Right hindlimb (tissue), 1 donor: ENCODE results near the gene RAI1.

Experiments
- DNase-seq: peaks from one replicate; pipeline ENCODE4 v3.0.0-alpha.2; 2018

Gene RAI1

GRCh38 chr17:17849845-17850373 lies 168.7 kb downstream of the RAI1 start:
- DNase-seq, result no peak

GRCh38 chr17:17851103-17852002 lies 170.1 kb downstream of the RAI1 start:
- DNase-seq, result no peak

GRCh38 chr17:17852930-17853329 lies 171.7 kb downstream of the RAI1 start:
- no peak for DNase-seq

- DNase-seq, result no peak
Observed at GRCh38 chr17:17853811-17854447, 172.7 kb downstream of the RAI1 start.

GRCh38 chr17:17855976-17856375 lies 174.7 kb downstream of the RAI1 start:
- DNase-seq, result no peak

- no peak for DNase-seq
Observed at GRCh38 chr17:17856386-17856785, 175.1 kb downstream of the RAI1 start.

- no peak for DNase-seq
Observed at GRCh38 chr17:17857496-17857895, 176.2 kb downstream of the RAI1 start.

GRCh38 chr17:17859909-17860765 lies 178.9 kb downstream of the RAI1 start:
- peak; percentile 76 for DNase-seq

GRCh38 chr17:17860766-17861107 lies 179.5 kb downstream of the RAI1 start:
- DNase-seq, result no peak
